Measurements from ENCODE around the gene GPC3. TPM values are rescaled to one million over a fixed set of nuclear protein-coding genes. Genes with fewer than 3 reads are reported as not detected.

GPC3 gene
- total RNA-seq, 1 donor from 2014 or later, result 628 TPM

DNA sequence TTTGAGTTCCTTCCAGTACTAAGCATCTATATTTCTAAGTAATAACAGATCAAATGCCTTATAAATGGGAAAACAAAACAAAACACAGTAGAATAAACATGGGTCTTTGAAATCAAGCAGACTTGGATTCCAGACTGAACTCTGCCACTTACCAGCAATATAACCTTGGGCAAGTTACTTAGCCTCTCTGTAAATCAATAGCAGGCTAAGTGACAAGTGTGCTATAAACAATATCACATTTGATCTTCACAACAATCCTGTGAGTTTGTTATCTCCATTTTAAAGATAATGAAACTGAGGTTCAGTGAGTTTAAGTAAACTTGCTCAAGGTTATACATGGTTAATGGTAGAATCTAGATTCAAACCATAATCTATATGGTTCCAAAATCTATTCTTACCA is 165.8 kb downstream of the GPC3 start:
- Mint-ChIP-seq H3K9me3 (no peaks in the 10 kb centered on the region), H3K4me1 (ENCODE audit: unreplicated experiment) (peaks cover 4% of the 10 kb centered on the region), H3K4me3 (no peak overlapping the region), H3K27me3 (no peaks in the 10 kb centered on the region), H3K27ac (no peak overlapping the region), H3K36me3 (peaks cover 11% of the 10 kb centered on the region)
- DNase-seq (ENCODE audit: extremely low spot score, unreplicated experiment), result no peak
- TF ChIP-seq, protein P1, sequence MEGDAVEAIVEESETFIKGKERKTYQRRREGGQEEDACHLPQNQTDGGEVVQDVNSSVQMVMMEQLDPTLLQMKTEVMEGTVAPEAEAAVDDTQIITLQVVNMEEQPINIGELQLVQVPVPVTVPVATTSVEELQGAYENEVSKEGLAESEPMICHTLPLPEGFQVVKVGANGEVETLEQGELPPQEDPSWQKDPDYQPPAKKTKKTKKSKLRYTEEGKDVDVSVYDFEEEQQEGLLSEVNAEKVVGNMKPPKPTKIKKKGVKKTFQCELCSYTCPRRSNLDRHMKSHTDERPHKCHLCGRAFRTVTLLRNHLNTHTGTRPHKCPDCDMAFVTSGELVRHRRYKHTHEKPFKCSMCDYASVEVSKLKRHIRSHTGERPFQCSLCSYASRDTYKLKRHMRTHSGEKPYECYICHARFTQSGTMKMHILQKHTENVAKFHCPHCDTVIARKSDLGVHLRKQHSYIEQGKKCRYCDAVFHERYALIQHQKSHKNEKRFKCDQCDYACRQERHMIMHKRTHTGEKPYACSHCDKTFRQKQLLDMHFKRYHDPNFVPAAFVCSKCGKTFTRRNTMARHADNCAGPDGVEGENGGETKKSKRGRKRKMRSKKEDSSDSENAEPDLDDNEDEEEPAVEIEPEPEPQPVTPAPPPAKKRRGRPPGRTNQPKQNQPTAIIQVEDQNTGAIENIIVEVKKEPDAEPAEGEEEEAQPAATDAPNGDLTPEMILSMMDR (conservative IDR thresholded peaks at IDR 0.05), result no peak

DNA sequence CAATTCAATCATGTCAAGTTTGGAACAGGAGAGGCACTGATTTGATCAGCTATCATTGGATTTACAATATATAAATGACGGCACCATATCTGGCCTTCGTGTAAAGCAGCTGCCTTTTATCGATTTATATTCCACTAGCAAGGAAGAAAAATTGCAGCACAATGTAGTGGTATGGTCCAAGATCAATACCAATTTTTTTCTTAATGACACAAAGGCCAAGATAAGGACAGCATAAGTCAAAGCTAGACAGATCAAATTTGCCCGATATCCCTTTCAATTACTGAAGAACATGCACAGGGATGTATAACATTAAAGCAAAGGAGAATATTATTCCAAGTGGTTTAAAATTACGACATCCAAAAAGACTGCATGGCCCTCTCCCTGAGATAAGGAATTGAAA is 167.4 kb downstream of the GPC3 start:
- Mint-ChIP-seq H3K4me3 (no peak overlapping the region), H3K27me3 (no peaks in the 10 kb centered on the region), H3K4me1 (ENCODE audit: unreplicated experiment) (peaks cover 17% of the 10 kb centered on the region), H3K36me3 (peaks cover 7% of the 10 kb centered on the region), H3K9me3 (no peaks in the 10 kb centered on the region), H3K27ac (no peak overlapping the region)
- TF ChIP-seq, protein P1 (conservative IDR thresholded peaks at IDR 0.05), result no peak
- DNase-seq (ENCODE audit: extremely low spot score, unreplicated experiment), result no peak

DNA sequence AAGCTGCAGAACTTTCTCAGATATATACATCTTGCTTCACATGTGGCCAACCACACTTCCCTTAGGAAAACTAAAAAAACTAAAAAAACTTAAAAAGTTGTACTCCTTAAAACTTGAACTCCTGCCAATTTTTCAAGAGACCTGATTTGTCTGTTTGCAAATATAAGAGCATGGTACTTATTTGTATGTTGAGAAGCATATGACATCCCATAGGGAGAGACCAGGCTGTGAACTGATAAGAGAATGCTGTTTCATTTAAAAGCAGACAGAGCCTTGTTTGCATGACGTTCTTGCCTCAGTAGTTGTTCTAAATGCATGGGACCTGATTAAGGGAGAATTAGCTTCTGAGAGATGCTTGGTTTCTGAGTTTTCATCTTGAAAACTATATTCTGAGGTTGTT is 169.9 kb downstream of the GPC3 start:
- H3K36me3 Mint-ChIP-seq, result peaks cover 7% of the 10 kb centered on the region
- DNase-seq (ENCODE audit: extremely low spot score, unreplicated experiment), result no peak
- H3K4me1 Mint-ChIP-seq (ENCODE audit: unreplicated experiment), result peaks cover 34% of the 10 kb centered on the region
- no peak overlapping the region for H3K4me3 Mint-ChIP-seq
- H3K27me3 Mint-ChIP-seq, result no peaks in the 10 kb centered on the region
- no peak overlapping the region for H3K27ac Mint-ChIP-seq
- TF ChIP-seq, protein P1 (conservative IDR thresholded peaks at IDR 0.05), result no peak
- H3K9me3 Mint-ChIP-seq, result no peaks in the 10 kb centered on the region

DNA sequence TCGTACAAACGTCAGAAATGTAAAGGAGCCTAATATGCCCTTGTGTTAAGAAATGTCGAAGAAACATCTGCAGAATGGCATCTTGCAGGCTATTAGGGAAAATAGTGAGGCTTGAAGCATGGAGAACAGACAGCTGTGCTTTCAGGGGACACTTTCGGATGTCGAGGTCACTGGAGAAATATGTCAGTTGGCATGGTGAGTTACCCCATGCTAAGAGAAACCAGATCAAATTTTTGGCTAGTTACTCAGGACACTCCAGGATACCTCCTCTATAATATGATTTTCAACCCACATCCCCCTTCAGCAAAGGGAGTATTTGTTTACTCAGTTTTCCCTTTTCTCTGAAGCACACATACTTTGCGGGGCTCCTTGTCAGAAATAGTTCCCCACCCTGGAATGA is 171.4 kb downstream of the GPC3 start:
- Mint-ChIP-seq H3K27me3 (no peaks in the 10 kb centered on the region), H3K27ac (no peak overlapping the region), H3K4me3 (no peak overlapping the region), H3K4me1 (ENCODE audit: unreplicated experiment) (peaks cover 43% of the 10 kb centered on the region), H3K9me3 (no peaks in the 10 kb centered on the region), H3K36me3 (peaks cover 4% of the 10 kb centered on the region)
- TF ChIP-seq, protein P1 (conservative IDR thresholded peaks at IDR 0.05), result no peak
- no peak for DNase-seq (ENCODE audit: extremely low spot score, unreplicated experiment)

DNA sequence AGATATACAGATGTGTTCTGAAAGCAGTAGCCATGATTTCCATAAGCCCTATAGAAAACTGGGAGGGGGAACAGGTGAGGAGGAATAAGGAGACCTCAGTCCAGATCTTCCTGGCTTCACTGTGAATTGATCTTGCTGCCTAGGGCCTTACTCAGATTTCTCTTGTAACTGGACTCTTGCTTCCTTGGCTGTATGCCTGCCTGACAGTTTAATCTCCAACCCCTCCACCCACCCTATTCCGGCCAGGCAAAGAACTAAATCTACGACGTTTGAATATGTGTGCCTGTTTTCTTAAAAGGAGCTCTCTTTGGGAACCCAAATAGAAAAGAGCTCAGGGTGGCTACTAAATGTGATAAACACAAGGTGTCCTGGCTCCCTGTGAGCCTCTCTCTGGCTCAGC is 173.0 kb downstream of the GPC3 start:
- Mint-ChIP-seq H3K9me3 (no peaks in the 10 kb centered on the region), H3K4me3 (no peak overlapping the region), H3K27me3 (no peaks in the 10 kb centered on the region), H3K36me3 (peaks cover 9% of the 10 kb centered on the region), H3K4me1 (ENCODE audit: unreplicated experiment) (peaks cover 56% of the 10 kb centered on the region), H3K27ac (peak overlapping the region; percentile 25)
- TF ChIP-seq, protein P1 (conservative IDR thresholded peaks at IDR 0.05), result no peak
- DNase-seq (ENCODE audit: extremely low spot score, unreplicated experiment), result no peak

DNA sequence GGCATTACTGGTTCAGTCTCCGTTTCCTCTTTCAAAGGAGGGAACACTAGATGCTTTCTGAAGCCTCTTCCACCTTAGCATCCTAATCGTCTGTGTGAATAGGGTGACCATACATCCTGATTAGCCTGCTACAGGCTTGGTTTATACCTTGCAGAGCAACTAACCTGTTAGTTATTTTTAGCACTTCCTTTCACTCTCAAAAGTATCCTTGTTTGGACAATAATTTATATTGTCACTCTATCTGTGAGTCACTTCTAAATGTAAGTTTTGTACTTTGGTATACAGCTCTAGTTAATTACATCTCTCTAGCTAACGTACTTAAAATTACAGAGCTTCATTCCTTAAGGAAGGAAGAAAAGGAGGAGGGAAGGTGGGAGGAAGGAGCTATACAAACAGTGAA is 174.5 kb downstream of the GPC3 start:
- Mint-ChIP-seq H3K36me3 (peaks cover 16% of the 10 kb centered on the region), H3K4me1 (ENCODE audit: unreplicated experiment) (peaks cover 56% of the 10 kb centered on the region), H3K27ac (no peak overlapping the region), H3K4me3 (no peak overlapping the region), H3K27me3 (no peaks in the 10 kb centered on the region), H3K9me3 (no peaks in the 10 kb centered on the region)
- DNase-seq (ENCODE audit: extremely low spot score, unreplicated experiment), result no peak
- TF ChIP-seq, protein P1 (conservative IDR thresholded peaks at IDR 0.05), result no peak

All from type B pancreatic cell (in vitro differentiated cells).